RWPE1 (cell line): ENCODE results near the gene FASN.

Source experiments
- CTCF ChIA-PET: fragments of 350-600 bp; sonication (Branson Sonifier 250); formaldehyde crosslinking; extraction: SDS; loops from one replicate; lab custom pipeline; 2021; lab: Yijun Ruan, JAX
- POLR2A ChIA-PET: fragments of 400-600 bp; formaldehyde crosslinking; extraction: SDS; loops from one replicate; lab custom pipeline; 2020; ENCODE audit warnings: antibody characterized with exemption; ENCODE audit not compliant: low non-redundant PET; lab: Yijun Ruan, JAX
- DNase-seq: peaks from one replicate; pipeline ENCODE4 v3.0.0; 2012; ENCODE audit warnings: low spot score
- H3K27ac ChIP-seq: fragments of 450-650 bp; 2 replicates; pipeline ENCODE4 v1.5.1; 2017
- TF ChIP-seq, protein P1 (sequence below): fragments of 450-650 bp; conservative IDR thresholded peaks from 2 replicates; pipeline ENCODE4 v1.5.1; 2017; ENCODE audit warnings: low read depth, mild to moderate bottlenecking

The FASN gene

DNA sequence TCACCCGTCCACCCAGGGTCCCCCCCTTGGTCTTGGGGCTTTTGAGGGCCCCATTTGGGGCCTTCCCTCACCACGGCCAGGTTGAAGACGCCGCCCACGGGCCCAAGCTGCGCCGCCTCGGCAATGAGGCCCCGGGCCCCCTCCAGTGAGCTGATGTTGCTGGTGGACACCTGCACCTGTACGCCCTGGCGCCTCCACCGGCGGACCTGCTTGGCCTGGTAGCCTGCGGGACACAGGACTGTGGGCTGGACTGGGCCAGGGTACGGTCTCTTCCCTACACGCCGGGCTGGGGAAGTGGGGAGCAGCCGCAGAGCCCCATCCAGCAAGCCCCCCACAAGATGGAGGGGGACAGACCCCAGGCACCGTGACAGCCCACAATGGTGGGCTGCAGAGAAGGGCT lies 15.6 kb downstream of the FASN start:
- CTCF ChIA-PET, result no interaction called here
- POLR2A ChIA-PET, result no interaction called here

DNA sequence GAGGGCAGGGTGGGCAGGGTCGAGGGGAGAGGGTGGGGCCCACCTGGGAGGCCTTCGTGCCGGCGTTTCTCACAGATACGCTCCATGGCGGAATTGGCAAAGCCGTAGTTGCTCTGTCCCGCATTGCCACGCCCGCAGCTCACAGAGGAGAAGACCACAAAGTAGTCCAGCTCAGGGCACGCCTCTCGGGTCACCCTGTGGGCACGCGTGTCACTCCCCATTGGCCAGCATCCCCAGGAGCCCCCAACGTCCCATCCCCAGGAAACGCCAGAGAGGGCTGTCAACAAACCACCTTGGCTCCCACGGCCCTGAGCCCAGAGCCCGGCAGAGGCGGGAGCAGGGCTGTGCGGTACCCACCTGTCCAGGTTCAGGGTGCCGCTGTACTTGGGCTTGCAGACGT lies 16.1 kb downstream of the FASN start:
- no peak for DNase-seq
- CTCF ChIA-PET, result interaction anchor here (0.6 kb wide), 1 partner anchor 29 kb away, joined by 3 read pairs; no protein-coding TSS in a partner anchor
- TF ChIP-seq, protein P1, sequence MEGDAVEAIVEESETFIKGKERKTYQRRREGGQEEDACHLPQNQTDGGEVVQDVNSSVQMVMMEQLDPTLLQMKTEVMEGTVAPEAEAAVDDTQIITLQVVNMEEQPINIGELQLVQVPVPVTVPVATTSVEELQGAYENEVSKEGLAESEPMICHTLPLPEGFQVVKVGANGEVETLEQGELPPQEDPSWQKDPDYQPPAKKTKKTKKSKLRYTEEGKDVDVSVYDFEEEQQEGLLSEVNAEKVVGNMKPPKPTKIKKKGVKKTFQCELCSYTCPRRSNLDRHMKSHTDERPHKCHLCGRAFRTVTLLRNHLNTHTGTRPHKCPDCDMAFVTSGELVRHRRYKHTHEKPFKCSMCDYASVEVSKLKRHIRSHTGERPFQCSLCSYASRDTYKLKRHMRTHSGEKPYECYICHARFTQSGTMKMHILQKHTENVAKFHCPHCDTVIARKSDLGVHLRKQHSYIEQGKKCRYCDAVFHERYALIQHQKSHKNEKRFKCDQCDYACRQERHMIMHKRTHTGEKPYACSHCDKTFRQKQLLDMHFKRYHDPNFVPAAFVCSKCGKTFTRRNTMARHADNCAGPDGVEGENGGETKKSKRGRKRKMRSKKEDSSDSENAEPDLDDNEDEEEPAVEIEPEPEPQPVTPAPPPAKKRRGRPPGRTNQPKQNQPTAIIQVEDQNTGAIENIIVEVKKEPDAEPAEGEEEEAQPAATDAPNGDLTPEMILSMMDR, result no peak
- POLR2A ChIA-PET, result no interaction called here
- peak overlapping the region; percentile 96 for H3K27ac ChIP-seq

More for the DNA sequence above, 15.6 kb downstream of the FASN start:
- no peak for DNase-seq
- TF ChIP-seq, protein P1, result no peak
- H3K27ac ChIP-seq, result peak overlapping the region; percentile 96

DNA sequence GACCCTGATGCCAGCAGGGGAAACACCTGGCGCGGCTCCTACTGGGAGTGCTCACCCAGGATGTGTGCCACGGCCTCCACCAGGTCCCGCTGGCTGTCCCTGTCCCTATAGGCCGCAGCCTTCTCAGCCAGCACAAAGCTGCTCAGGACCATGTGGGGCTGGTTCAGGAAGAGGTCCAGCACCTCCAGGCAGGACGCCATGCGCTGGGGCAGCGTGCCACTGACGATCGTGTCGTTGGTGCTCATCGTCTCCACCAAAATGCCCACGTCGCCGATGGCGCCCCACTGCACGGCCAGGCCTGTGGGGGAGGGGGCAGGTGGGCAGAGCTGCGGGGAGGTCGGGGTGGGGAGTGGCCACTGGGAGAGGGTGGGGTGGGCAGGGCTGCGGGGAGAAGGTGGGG lies 16.5 kb downstream of the FASN start:
- POLR2A ChIA-PET, result no interaction called here
- peak overlapping the region; percentile 8; the same call in 1 of the 2 replicates for H3K27ac ChIP-seq
- DNase-seq, result no peak
- CTCF ChIA-PET, result interaction anchor here (0.6 to 0.9 kb wide), 2 partner anchors 28 to 51 kb away, joined by 3 read pairs; no protein-coding TSS in a partner anchor
- TF ChIP-seq, protein P1, result no peak

DNA sequence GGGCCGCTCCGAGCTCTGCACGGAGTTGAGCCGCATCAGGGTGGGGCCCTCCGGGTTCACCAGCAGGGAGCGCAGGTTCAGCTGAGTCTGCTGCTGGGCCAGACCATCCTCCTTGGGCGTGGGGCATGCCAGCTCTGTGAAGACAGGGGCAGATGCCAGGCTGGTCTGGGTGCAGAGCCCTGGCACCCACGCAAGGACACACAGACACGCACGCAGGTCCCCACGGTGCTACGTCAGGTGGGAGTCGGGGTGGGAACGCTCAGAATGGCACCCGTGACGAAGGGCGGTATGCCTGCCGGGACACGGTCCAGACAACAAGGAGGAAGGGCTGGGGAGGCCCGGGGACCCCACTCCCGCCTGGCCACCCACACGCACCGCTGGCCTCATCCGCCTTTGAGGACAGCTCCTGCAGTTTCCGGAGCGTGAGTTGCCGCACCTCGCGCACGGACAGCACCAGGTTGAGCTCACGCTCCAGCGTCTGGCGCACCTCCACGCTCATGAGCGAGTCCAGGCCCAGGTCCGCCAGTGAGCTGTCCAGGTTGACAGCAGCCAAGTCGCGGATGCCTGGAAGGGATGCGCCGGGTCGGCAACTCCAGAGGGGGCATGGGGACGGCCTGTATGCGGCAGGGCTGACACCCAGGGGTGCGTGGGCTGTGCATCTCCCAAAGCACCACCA lies 17.1 kb downstream of the FASN start:
- H3K27ac ChIP-seq, result peak overlapping the region; percentile 8
- no peak for DNase-seq
- ChIA-PET POLR2A (no interaction called here), CTCF (interaction anchor here (0.9 to 1.2 kb wide), 2 partner anchors 50 to 51 kb away, joined by 3 read pairs; no protein-coding TSS in a partner anchor)
- TF ChIP-seq, protein P1, result no peak

DNA sequence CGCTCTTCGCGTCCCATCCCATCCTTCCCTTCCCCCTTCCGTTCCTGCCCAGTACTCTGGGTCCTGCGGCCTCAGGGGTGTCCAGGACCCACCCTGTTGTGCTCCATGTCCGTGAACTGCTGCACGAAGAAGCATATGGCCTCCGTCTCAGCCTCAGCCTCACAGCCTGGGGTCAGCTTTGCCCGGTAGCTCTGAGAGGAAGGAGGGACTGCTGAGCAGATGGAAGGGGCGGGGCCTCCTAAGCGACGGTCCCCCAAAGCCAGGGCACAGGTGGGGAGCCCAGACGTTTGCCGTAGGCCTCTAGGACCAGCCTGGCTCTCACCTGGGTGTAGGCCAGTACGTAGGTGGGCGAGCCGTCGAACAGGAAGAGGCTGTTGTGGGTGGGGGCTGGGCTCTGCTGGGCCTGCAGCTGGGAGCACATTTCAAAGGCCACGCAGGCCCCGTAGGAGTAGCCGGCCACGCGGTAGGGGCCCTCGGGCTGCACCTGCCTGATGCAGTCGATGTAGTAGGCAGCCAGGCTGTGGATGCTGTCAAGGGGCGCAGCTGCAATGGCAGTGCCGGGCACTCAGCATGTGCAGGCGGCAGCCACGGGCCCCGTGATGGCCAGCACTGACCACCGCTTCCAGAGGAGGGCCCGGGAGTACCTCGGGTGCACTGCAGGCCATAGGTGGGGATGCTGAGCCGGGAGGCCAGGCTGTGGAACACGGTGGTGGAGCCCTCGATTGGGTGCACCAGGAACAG lies 17.8 kb downstream of the FASN start:
- TF ChIP-seq, protein P1, result no peak
- CTCF ChIA-PET, result interaction anchor here (0.9 to 1.2 kb wide), 2 partner anchors 50 kb away, joined by 3 read pairs; no protein-coding TSS in a partner anchor

DNA sequence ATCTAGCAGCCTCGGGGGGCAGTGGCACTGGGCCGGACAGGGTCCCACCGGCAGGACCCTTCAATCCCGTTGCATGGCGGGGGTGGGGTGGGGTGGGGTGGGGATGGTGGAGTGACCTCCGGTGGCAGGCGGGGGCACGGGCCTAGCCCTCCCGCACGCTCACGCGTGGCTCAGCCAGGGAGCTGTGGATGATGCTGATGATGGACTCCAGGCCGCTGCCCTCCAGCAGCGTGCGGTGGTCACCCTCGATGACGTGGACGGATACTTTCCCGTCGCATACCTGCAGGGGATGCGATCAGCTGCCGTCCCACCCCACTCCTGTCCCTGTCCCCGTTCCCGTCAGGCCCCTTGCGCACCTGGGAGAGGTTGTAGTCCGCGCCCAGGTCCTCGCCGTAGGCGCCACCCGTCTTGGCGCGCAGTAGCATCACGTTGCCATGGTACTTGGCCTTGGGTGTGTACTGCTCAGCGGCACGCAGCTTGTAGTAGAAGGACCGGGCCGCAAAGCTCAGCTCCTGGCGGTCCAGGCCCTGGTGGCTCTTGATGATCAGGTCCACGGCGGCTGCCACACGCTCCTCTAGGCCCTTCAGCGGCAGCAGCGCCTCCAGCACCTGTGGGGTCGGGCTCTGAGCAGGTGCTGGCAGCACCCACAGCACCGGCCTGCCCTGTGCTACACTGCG lies 18.9 kb downstream of the FASN start:
- TF ChIP-seq, protein P1, result no peak
- no peak for DNase-seq
- POLR2A ChIA-PET, result no interaction called here
- CTCF ChIA-PET, result interaction anchor here (0.6 to 0.7 kb wide), 2 partner anchors 127 to 132 kb away, joined by 3 to 4 read pairs; partner anchors contain the start of gene MYADML2
- no peak overlapping the region for H3K27ac ChIP-seq

More for the DNA sequence above, 17.8 kb downstream of the FASN start:
- H3K27ac ChIP-seq, result peak overlapping the region; percentile 8
- POLR2A ChIA-PET, result no interaction called here
- no peak for DNase-seq
